Loucy (cell line): Measurements from ENCODE around the gene RC3H2.

Experiments used
- EZH2phosphoT487 ChIP-seq: fragments of 200-600 bp; IDR thresholded peaks from 2 replicates; pipeline ENCODE4 v1.6.1; 2018; ENCODE audit warnings: antibody characterized with exemption, mild to moderate bottlenecking, moderate library complexity, borderline replicate concordance
- TF ChIP-seq, protein P1 (sequence below): fragments of 200-600 bp; sonication (generic); conservative IDR thresholded peaks from 2 replicates; pipeline ENCODE4 v1.5.1; 2014; ENCODE audit warnings: mild to moderate bottlenecking, antibody characterized with exemption, low read length

DNA sequence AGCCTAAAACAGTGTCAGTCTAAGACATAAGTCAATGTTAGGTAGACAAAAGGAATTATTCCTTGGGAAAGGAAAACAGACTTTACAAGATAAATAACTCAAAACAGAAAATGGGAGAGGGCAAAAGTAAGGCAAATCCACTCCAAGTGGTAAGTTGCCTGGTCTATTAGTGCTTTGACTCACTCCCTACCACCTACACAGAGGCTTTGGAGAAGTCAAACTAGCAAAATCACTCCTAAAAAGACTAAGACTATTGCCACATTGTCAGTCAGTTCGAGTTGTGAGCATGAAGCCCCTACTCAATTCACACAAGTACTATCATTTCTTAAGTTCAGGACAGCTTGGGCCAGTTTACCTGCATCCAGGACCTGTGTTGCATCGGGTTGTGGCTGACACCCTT is 13.2 kb upstream of the RC3H2 start:
- TF ChIP-seq, protein P1, sequence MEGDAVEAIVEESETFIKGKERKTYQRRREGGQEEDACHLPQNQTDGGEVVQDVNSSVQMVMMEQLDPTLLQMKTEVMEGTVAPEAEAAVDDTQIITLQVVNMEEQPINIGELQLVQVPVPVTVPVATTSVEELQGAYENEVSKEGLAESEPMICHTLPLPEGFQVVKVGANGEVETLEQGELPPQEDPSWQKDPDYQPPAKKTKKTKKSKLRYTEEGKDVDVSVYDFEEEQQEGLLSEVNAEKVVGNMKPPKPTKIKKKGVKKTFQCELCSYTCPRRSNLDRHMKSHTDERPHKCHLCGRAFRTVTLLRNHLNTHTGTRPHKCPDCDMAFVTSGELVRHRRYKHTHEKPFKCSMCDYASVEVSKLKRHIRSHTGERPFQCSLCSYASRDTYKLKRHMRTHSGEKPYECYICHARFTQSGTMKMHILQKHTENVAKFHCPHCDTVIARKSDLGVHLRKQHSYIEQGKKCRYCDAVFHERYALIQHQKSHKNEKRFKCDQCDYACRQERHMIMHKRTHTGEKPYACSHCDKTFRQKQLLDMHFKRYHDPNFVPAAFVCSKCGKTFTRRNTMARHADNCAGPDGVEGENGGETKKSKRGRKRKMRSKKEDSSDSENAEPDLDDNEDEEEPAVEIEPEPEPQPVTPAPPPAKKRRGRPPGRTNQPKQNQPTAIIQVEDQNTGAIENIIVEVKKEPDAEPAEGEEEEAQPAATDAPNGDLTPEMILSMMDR: no peak
- no peak for TF ChIP-seq EZH2phosphoT487
